ENCODE results near the gene RIT1.

- TF ChIP-seq CTCF (IDR thresholded peaks at IDR 0.05) (no peak), POLR2A (IDR thresholded peaks at IDR 0.05) (no peak), EP300 (IDR thresholded peaks at IDR 0.05) (no peak)
Measured at GRCh38 chr1:155933591-155934096, 22.5 kb upstream of the RIT1 start.
